ENCODE results near the gene SMCO3. TPM values are rescaled to one million over a fixed set of nuclear protein-coding genes. Genes with fewer than 3 reads are reported as not detected.

SMCO3 gene
- polyA plus RNA-seq, 1 donor from 2014 or later, result 2.7 TPM

- Histone ChIP-seq H3K9me3 (ENCODE audit: low read length) (no peaks in the 10 kb centered on the region), H3K9ac (ENCODE audit: low read length) (peak overlapping the region; percentile 76), H2AFZ (ENCODE audit: low read depth, low read length) (peak overlapping the region; percentile 97), H3K27me3 (ENCODE audit: insufficient read depth, low read depth, low read length) (no peaks in the 10 kb centered on the region), H3K79me2 (replicated peaks; ENCODE audit: insufficient read depth, low read length) (peaks cover 47% of the 10 kb centered on the region), H3K27ac (ENCODE audit: low read length) (peak overlapping the region; percentile 93), H4K20me1 (ENCODE audit: insufficient read depth) (no peaks in the 10 kb centered on the region), H3F3A (ENCODE audit: insufficient read depth, low read length, poor library complexity, severe bottlenecking) (no peaks in the 10 kb centered on the region), H3K4me3 (ENCODE audit: low read length) (peak overlapping the region; percentile 78), H3K36me3 (ENCODE audit: insufficient read depth, low read length) (no peaks in the 10 kb centered on the region), H3K4me2 (ENCODE audit: low read length) (peak overlapping the region; percentile 59), H3K9me2 (ENCODE audit: insufficient read depth, low read length) (no peaks in the 10 kb centered on the region)
- TF ChIP-seq TAF1 (IDR thresholded peaks at IDR 0.05; ENCODE audit: low read depth) (no peak), RAD21 (conservative IDR thresholded peaks at IDR 0.05) (peak; percentile 35), MXI1 (conservative IDR thresholded peaks at IDR 0.05; ENCODE audit: poor library complexity, severe bottlenecking) (peak; percentile 29), EP300 (conservative IDR thresholded peaks at IDR 0.05; ENCODE audit: poor library complexity, severe bottlenecking) (no peak), EZH2 (IDR thresholded peaks at IDR 0.05; ENCODE audit: borderline replicate concordance, insufficient read depth, low read length, poor library complexity, severe bottlenecking) (no peak), POLR2AphosphoS5 (IDR thresholded peaks at IDR 0.05) (no peak), CTCF (IDR thresholded peaks at IDR 0.05; ENCODE audit: poor library complexity, severe bottlenecking) (no peak), SMC3 (conservative IDR thresholded peaks at IDR 0.05; ENCODE audit: poor library complexity) (no peak)
- TF ChIP-seq, protein P1, sequence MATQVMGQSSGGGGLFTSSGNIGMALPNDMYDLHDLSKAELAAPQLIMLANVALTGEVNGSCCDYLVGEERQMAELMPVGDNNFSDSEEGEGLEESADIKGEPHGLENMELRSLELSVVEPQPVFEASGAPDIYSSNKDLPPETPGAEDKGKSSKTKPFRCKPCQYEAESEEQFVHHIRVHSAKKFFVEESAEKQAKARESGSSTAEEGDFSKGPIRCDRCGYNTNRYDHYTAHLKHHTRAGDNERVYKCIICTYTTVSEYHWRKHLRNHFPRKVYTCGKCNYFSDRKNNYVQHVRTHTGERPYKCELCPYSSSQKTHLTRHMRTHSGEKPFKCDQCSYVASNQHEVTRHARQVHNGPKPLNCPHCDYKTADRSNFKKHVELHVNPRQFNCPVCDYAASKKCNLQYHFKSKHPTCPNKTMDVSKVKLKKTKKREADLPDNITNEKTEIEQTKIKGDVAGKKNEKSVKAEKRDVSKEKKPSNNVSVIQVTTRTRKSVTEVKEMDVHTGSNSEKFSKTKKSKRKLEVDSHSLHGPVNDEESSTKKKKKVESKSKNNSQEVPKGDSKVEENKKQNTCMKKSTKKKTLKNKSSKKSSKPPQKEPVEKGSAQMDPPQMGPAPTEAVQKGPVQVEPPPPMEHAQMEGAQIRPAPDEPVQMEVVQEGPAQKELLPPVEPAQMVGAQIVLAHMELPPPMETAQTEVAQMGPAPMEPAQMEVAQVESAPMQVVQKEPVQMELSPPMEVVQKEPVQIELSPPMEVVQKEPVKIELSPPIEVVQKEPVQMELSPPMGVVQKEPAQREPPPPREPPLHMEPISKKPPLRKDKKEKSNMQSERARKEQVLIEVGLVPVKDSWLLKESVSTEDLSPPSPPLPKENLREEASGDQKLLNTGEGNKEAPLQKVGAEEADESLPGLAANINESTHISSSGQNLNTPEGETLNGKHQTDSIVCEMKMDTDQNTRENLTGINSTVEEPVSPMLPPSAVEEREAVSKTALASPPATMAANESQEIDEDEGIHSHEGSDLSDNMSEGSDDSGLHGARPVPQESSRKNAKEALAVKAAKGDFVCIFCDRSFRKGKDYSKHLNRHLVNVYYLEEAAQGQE (IDR thresholded peaks at IDR 0.05; ENCODE audit: borderline replicate concordance), result no peak
Measured at GRCh38 chr12:14803830-14804160, 10.2 kb downstream of the SMCO3 start.

- no peaks in the 10 kb centered on the region for H3K9me3 ChIP-seq (ENCODE audit: low read length)
- peak within 1 kb of the TSS; percentile 93 for H3K27ac ChIP-seq (ENCODE audit: low read length)
- peak within 1 kb of the TSS; percentile 97 for H3K9ac ChIP-seq (ENCODE audit: low read length)
- TF ChIP-seq TAF1 (IDR thresholded peaks at IDR 0.05; ENCODE audit: low read depth) (peak; percentile 96), POLR2AphosphoS5 (IDR thresholded peaks at IDR 0.05) (peak; percentile 93), RAD21 (conservative IDR thresholded peaks at IDR 0.05) (no peak), EZH2 (IDR thresholded peaks at IDR 0.05; ENCODE audit: borderline replicate concordance, insufficient read depth, low read length, poor library complexity, severe bottlenecking) (no peak), MXI1 (conservative IDR thresholded peaks at IDR 0.05; ENCODE audit: poor library complexity, severe bottlenecking) (peak; percentile 75), SMC3 (conservative IDR thresholded peaks at IDR 0.05; ENCODE audit: poor library complexity) (no peak)
- TF ChIP-seq, protein P1 (IDR thresholded peaks at IDR 0.05; ENCODE audit: borderline replicate concordance), result peak; percentile 92
- H3K79me2 ChIP-seq (replicated peaks; ENCODE audit: insufficient read depth, low read length), result peaks cover 50% of the 10 kb centered on the region
- H3K4me2 ChIP-seq (ENCODE audit: low read length), result peak within 1 kb of the TSS; percentile 86
- no peaks in the 10 kb centered on the region for H3K27me3 ChIP-seq (ENCODE audit: insufficient read depth, low read depth, low read length)
- peak within 1 kb of the TSS; percentile 78 for H3K4me3 ChIP-seq (ENCODE audit: low read length)
- no peaks in the 10 kb centered on the region for H4K20me1 ChIP-seq (ENCODE audit: insufficient read depth)
- peak within 1 kb of the TSS; percentile 97 for H2AFZ ChIP-seq (ENCODE audit: low read depth, low read length)
- no peaks in the 10 kb centered on the region for H3K9me2 ChIP-seq (ENCODE audit: insufficient read depth, low read length)
- H3K36me3 ChIP-seq (ENCODE audit: insufficient read depth, low read length), result peaks cover 5% of the 10 kb centered on the region
- no peaks in the 10 kb centered on the region for H3F3A ChIP-seq (ENCODE audit: insufficient read depth, low read length, poor library complexity, severe bottlenecking)
Measured at GRCh38 chr12:14803011-14803829, 10.8 kb downstream of the SMCO3 start, which contains the start of the genes C12orf60 and WBP11. Gene C12orf60, plus strand, starts transcription at chr12:14803670. Its CDS starts 19,266 bp downstream, at chr12:14822936. Gene WBP11, minus strand, starts transcription at chr12:14803478. Its CDS starts 2,095 bp downstream, at chr12:14801383.
